HCT116 (cell line): Measurements from ENCODE around the gene PCDH9. TPM values are rescaled to one million over a fixed set of nuclear protein-coding genes. Genes with fewer than 3 reads are reported as not detected.

Source experiments
- ATAC-seq: fragments of 200-7000 bp; cut with Tn5 transposase; 2 replicates; pipeline ENCODE4 v1.9.1; 2020; ENCODE audit warnings: mild to moderate bottlenecking, moderate library complexity
- BruUV-seq: library from RNA; stranded (reverse); fragments of 400-500 nt; replicated peaks from 2 replicates; lab custom pipeline; 2021; lab: Mats Ljungman, UMichigan
- CTCF ChIA-PET: fragments of 300-600 bp; sonication (Branson Sonifier 250); formaldehyde crosslinking; loops from one replicate; lab custom pipeline; 2021; ENCODE audit warnings: antibody characterized with exemption; lab: Charles Lee
- POLR2A ChIA-PET: fragments of 300-600, 350-600 bp; sonication (Branson Sonifier 250); formaldehyde crosslinking; loops from one replicate; lab custom pipeline; 2021; ENCODE audit warnings: antibody characterized with exemption; lab: Charles Lee
- RAD21 ChIA-PET, 2 experiments: fragments of 300-600 bp; sonication (Branson Sonifier 250); formaldehyde crosslinking; loops; one replicate each; lab custom pipeline; 2023; ENCODE audit warnings: low total read pairs in 2 of 2; ENCODE audit not compliant: uncharacterized antibody in 2 of 2, unreplicated experiment in 2 of 2, low non-redundant PET in 1 of 2; lab: Charles Lee
- DNase-seq: peaks from one replicate; pipeline ENCODE4 v3.0.0-alpha.2; 2010; ENCODE audit warnings: low read depth, low spot score
- H2AFZ ChIP-seq: fragments of 200-600 bp; shearing (Covaris generic), sonication (generic); 2 replicates; pipeline ENCODE4 v1.6.1; 2017; ENCODE audit warnings: low read depth, mixed run types, mixed read lengths, antibody characterized with exemption, low read length; ENCODE audit not compliant: poor library complexity, severe bottlenecking
- H3K27ac ChIP-seq: 2 replicates; pipeline ENCODE4 v1.5.1; 2012; ENCODE audit warnings: low read depth, low read length
- H3K27me3 ChIP-seq: fragments of 200-600 bp; sonication (generic); 2 replicates; pipeline ENCODE4 v1.6.1; 2016; ENCODE audit warnings: mixed run types, low read length, mixed read lengths; ENCODE audit not compliant: insufficient read depth
- H3K36me3 ChIP-seq, 2 experiments: fragments of 200-500 bp in 1 of 2; fragments of 200-600 bp in 1 of 2; sonication (Bioruptor generic) in 1 of 2; sonication (generic) in 1 of 2; 2 replicates each; pipeline versions ENCODE4 v1.5.1 to v1.6.1; 2014 to 2016; ENCODE audit warnings: low read length in 2 of 2, inconsistent platforms in 1 of 2, mixed read lengths in 1 of 2, mixed run types in 1 of 2; ENCODE audit not compliant: insufficient read depth in 2 of 2, control insufficient read depth in 1 of 2
- H3K4me1 ChIP-seq, 2 experiments: fragments of 200-600 bp in 1 of 2; sonication (generic) in 1 of 2; 2 replicates each; pipeline versions ENCODE4 v1.5.1 to v1.6.1; 2012 to 2017; ENCODE audit warnings: low read length in 2 of 2, inconsistent platforms in 1 of 2, mild to moderate bottlenecking in 1 of 2, mixed read lengths in 1 of 2, mixed run types in 1 of 2, moderate library complexity in 1 of 2; ENCODE audit not compliant: insufficient read depth in 2 of 2, control insufficient read depth in 1 of 2
- H3K4me2 ChIP-seq: fragments of 200-600 bp; sonication (generic); 2 replicates; pipeline ENCODE4 v1.6.1; 2017; ENCODE audit warnings: mixed run types, low read length, mixed read lengths
- H3K4me3 ChIP-seq, 2 experiments: fragments of 200-600 bp in 1 of 2; sonication (generic) in 1 of 2; replicated peaks in 1 of 2; 2 replicates each; pipeline ENCODE4 v1.5.1; 2011 to 2016; ENCODE audit warnings: low read length in 2 of 2, control low read depth in 1 of 2, low read depth in 1 of 2, mild to moderate bottlenecking in 1 of 2, mixed read lengths in 1 of 2, mixed run types in 1 of 2
- H3K79me2 ChIP-seq: fragments of 200-600 bp; sonication (generic); 2 replicates; pipeline ENCODE4 v1.6.1; 2017; ENCODE audit warnings: mild to moderate bottlenecking, mixed run types, low read length, moderate library complexity, mixed read lengths; ENCODE audit not compliant: insufficient read depth
- H3K9ac ChIP-seq: fragments of 200-600 bp; sonication (generic); 2 replicates; pipeline ENCODE4 v1.6.1; 2016; ENCODE audit warnings: low read length, mixed read lengths
- H3K9me2 ChIP-seq: fragments of 200-600 bp; sonication (generic), shearing (Covaris generic); 2 replicates; pipeline ENCODE4 v1.6.1; 2017; ENCODE audit warnings: mixed run types, mild to moderate bottlenecking, moderate library complexity; ENCODE audit not compliant: insufficient read depth
- H3K9me3 ChIP-seq, 2 experiments: fragments of 200-500 bp in 1 of 2; fragments of 200-600 bp in 1 of 2; sonication (Bioruptor generic) in 1 of 2; sonication (generic) in 1 of 2; 2 replicates each; pipeline ENCODE4 v1.6.1; 2014 to 2017; ENCODE audit warnings: low read length in 2 of 2, mixed read lengths in 2 of 2, inconsistent platforms in 1 of 2, low read depth in 1 of 2, mild to moderate bottlenecking in 1 of 2, mixed run types in 1 of 2, moderate library complexity in 1 of 2; ENCODE audit not compliant: control insufficient read depth in 1 of 2, insufficient read depth in 1 of 2
- H4K20me1 ChIP-seq: fragments of 200-600 bp; sonication (generic), shearing (Covaris generic); 2 replicates; pipeline ENCODE4 v1.6.1; 2017; ENCODE audit warnings: mixed run types, mild to moderate bottlenecking, moderate library complexity; ENCODE audit not compliant: insufficient read depth
- CEBPB ChIP-seq: IDR thresholded peaks from 2 replicates; pipeline ENCODE4 v1.6.1; 2012; ENCODE audit warnings: low read depth
- EGR1 ChIP-seq: IDR thresholded peaks from 2 replicates; pipeline ENCODE4 v1.6.1; 2012; ENCODE audit warnings: low read depth
- ELF1 ChIP-seq: IDR thresholded peaks from 2 replicates; pipeline ENCODE4 v1.6.1; 2012; ENCODE audit warnings: low read depth, borderline replicate concordance
- EZH2phosphoT487 ChIP-seq: fragments of 200-600 bp; IDR thresholded peaks from 2 replicates; pipeline ENCODE4 v1.6.1; 2018; ENCODE audit warnings: antibody characterized with exemption, borderline replicate concordance
- POLR2A ChIP-seq: IDR thresholded peaks from 2 replicates; pipeline ENCODE4 v1.7.0; 2011; ENCODE audit warnings: borderline replicate concordance; ENCODE audit not compliant: insufficient read depth, insufficient read length; ENCODE audit errors: extremely low read depth
- SP1 ChIP-seq: IDR thresholded peaks from 2 replicates; pipeline ENCODE4 v1.6.1; 2012; ENCODE audit warnings: low read depth
- TCF7L2 ChIP-seq: IDR thresholded peaks from 2 replicates; pipeline ENCODE4 v1.7.0; 2011; ENCODE audit warnings: borderline replicate concordance, inconsistent platforms; ENCODE audit not compliant: insufficient read depth, insufficient read length; ENCODE audit errors: extremely low read depth
- YY1 ChIP-seq: IDR thresholded peaks from 2 replicates; pipeline ENCODE4 v1.6.1; 2011; ENCODE audit warnings: low read length, low read depth, moderate library complexity, mild to moderate bottlenecking; ENCODE audit not compliant: insufficient replicate concordance; ENCODE audit errors: extremely low read depth
- ZNF274 ChIP-seq: fragments of 200-500 bp; sonication (Bioruptor generic); IDR thresholded peaks from 2 replicates; pipeline ENCODE4 v1.6.1; 2014; ENCODE audit warnings: mild to moderate bottlenecking, low read depth, low read length, inconsistent platforms
- intact Hi-C: fragments of 100-400 bp; cut with micrococcal nuclease; formaldehyde crosslinking; loops from 2 replicates; pipeline ENCODE4 v1.10.0; 2022
- total RNA-seq: library from RNA; stranded (reverse); gene quantifications from one replicate; pipeline ENCODE4 v1.2.1, GENCODE V29; 2021; ENCODE audit not compliant: unreplicated experiment
- TF ChIP-seq, protein P1 (sequence below): IDR thresholded peaks from 2 replicates; pipeline ENCODE4 v1.6.1; 2011; ENCODE audit warnings: mild to moderate bottlenecking, low read length, moderate library complexity; ENCODE audit not compliant: insufficient replicate concordance; ENCODE audit errors: extremely low read depth
- TF ChIP-seq, protein P2 (sequence below), 3 experiments: fragments of 200-600 bp in 1 of 3; sonication (generic) in 1 of 3; IDR thresholded peaks in 2 of 3; conservative IDR thresholded peaks in 1 of 3; 2 replicates each; pipeline ENCODE4 v1.5.1; 2012 to 2017; ENCODE audit warnings: low read depth in 2 of 3, low read length in 2 of 3, antibody characterized with exemption in 1 of 3, borderline replicate concordance in 1 of 3, control low read depth in 1 of 3, mild to moderate bottlenecking in 1 of 3, mixed read lengths in 1 of 3, mixed run types in 1 of 3, moderate library complexity in 1 of 3; ENCODE audit not compliant: insufficient read depth in 1 of 3

PCDH9 gene
- total RNA-seq, 1 experiment from 2014 or later = 0.02 TPM

DNA sequence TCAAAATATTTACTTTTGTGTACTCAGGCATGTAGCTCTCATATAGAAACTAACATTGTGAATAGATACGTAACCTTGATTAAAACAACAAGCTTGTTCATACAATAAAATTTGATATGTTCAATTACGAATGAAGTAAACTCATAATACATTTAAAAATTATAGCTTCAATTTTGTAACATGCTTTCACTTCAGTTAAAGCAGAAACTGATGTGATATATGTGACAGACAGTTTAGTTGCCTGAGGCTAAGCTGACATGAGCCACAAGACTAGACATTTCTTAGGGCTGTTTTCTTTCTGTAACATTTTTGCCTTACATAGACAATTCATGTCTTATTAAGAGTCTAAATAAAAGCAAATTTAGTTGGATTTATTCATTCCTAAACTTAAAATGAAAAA, 526.0 kb downstream of the PCDH9 start (continued):
- TF ChIP-seq, protein P1, sequence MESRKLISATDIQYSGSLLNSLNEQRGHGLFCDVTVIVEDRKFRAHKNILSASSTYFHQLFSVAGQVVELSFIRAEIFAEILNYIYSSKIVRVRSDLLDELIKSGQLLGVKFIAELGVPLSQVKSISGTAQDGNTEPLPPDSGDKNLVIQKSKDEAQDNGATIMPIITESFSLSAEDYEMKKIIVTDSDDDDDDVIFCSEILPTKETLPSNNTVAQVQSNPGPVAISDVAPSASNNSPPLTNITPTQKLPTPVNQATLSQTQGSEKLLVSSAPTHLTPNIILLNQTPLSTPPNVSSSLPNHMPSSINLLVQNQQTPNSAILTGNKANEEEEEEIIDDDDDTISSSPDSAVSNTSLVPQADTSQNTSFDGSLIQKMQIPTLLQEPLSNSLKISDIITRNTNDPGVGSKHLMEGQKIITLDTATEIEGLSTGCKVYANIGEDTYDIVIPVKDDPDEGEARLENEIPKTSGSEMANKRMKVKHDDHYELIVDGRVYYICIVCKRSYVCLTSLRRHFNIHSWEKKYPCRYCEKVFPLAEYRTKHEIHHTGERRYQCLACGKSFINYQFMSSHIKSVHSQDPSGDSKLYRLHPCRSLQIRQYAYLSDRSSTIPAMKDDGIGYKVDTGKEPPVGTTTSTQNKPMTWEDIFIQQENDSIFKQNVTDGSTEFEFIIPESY = no peak
- TF ChIP-seq TCF7L2 (no peak), ZNF274 (no peak), EZH2phosphoT487 (no peak)

DNA sequence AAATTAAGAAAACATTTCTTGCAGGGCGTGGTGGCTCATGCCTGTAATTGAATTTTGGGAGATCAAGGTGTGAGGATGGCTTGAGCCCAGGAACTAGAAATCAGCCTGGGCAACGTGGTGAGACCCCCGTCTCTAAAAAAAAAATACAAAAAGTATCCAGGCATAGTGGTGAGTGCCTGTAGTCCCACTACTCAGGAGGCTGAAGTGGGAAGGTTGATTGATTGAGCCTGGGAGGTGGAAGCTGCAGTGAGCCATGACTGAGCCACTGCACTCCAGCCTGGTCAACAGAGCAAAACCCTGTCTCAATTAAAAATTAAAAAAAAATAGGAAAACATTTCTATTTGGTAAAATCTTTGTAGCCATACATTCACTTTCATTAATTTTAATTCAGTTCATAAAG, 526.5 kb downstream of the PCDH9 start:
- POLR2A ChIA-PET = no interaction called here

More for the DNA sequence above, 526.5 kb downstream of the PCDH9 start:
- TF ChIP-seq ZNF274 (no peak), CEBPB (no peak), ELF1 (no peak), POLR2A (no peak), TCF7L2 (no peak), YY1 (no peak), SP1 (no peak), EGR1 (no peak)
- TF ChIP-seq, protein P1 = no peak
- TF ChIP-seq, protein P2, sequence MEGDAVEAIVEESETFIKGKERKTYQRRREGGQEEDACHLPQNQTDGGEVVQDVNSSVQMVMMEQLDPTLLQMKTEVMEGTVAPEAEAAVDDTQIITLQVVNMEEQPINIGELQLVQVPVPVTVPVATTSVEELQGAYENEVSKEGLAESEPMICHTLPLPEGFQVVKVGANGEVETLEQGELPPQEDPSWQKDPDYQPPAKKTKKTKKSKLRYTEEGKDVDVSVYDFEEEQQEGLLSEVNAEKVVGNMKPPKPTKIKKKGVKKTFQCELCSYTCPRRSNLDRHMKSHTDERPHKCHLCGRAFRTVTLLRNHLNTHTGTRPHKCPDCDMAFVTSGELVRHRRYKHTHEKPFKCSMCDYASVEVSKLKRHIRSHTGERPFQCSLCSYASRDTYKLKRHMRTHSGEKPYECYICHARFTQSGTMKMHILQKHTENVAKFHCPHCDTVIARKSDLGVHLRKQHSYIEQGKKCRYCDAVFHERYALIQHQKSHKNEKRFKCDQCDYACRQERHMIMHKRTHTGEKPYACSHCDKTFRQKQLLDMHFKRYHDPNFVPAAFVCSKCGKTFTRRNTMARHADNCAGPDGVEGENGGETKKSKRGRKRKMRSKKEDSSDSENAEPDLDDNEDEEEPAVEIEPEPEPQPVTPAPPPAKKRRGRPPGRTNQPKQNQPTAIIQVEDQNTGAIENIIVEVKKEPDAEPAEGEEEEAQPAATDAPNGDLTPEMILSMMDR (IDR thresholded peaks at IDR 0.05 in 2 of 3, conservative IDR thresholded peaks at IDR 0.05 in 1 of 3; ENCODE audit: borderline replicate concordance in 1 of 3, insufficient read depth in 1 of 3, low read depth in 2 of 3, low read length in 2 of 3) = no peak
- TF ChIP-seq, all 23 proteins: peak for 0
- CTCF ChIA-PET = no interaction called here
- Histone ChIP-seq H3K9me3 (no peaks in the 10 kb centered on the region), H3K27me3 (no peaks in the 10 kb centered on the region), H4K20me1 (no peaks in the 10 kb centered on the region), H3K36me3 (no peaks in the 10 kb centered on the region), H3K4me3 (no peak overlapping the region), H3K9me2 (no peaks in the 10 kb centered on the region), H3K79me2 (no peaks in the 10 kb centered on the region), H3K4me1 (no peaks in the 10 kb centered on the region), H3K27ac (no peak overlapping the region), H2AFZ (no peak overlapping the region), H3K4me2 (no peak overlapping the region), H3K9ac (no peak overlapping the region)
- intact Hi-C loops = no loop called here
- RAD21 ChIA-PET = no interaction called here
- ATAC-seq (no peak), DNase-seq (no peak)
- no TSS peak for BruUV-seq
